ENCODE measurements around the gene FEZF1. TPM values are rescaled to one million over a fixed set of nuclear protein-coding genes. Genes with fewer than 3 reads are reported as not detected.

FEZF1 gene
- total and polyA plus RNA-seq, 10 donors: 0.04 TPM; not detected in 9

DNA sequence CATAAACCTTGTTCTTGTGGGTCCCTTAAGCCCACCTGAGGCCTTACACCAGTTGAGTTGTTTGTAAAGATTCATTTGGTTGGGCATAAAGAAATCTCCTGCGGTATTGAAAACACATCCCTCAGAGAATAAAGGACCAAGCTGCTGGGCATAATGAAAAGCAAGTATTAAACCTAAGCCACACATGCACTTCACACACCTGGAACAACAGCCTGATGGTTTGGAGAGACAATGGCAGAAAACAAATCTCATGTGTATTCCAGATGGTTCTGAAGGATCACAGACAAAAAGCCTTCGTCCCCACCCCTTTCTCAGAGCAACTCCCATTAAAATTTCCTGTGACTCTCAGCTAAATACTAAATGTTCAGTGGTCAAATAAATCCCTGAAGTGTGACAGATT is 44.2 kb downstream of the FEZF1 start:
- H3K27ac ChIP-seq: no peak overlapping the region
- intact Hi-C loops (cut with DNase I; ENCODE audit: low total_unique reads): no loop called here
- 25 to 49% (median 26%) methylated on average over 2 of the region's 2 CpGs for WGBS, 5 donors
- no peak for DNase-seq
- TF ChIP-seq, protein P1, sequence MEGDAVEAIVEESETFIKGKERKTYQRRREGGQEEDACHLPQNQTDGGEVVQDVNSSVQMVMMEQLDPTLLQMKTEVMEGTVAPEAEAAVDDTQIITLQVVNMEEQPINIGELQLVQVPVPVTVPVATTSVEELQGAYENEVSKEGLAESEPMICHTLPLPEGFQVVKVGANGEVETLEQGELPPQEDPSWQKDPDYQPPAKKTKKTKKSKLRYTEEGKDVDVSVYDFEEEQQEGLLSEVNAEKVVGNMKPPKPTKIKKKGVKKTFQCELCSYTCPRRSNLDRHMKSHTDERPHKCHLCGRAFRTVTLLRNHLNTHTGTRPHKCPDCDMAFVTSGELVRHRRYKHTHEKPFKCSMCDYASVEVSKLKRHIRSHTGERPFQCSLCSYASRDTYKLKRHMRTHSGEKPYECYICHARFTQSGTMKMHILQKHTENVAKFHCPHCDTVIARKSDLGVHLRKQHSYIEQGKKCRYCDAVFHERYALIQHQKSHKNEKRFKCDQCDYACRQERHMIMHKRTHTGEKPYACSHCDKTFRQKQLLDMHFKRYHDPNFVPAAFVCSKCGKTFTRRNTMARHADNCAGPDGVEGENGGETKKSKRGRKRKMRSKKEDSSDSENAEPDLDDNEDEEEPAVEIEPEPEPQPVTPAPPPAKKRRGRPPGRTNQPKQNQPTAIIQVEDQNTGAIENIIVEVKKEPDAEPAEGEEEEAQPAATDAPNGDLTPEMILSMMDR (IDR thresholded peaks at IDR 0.05 in 8 of 11, conservative IDR thresholded peaks at IDR 0.05 in 3 of 11): no peak
- H3K27me3 ChIP-seq (replicated peaks in 1 of 7): peaks cover 0 to 6% (median 0%) of the 10 kb centered on the region in 7 donors
- no peak overlapping the region for H3K4me3 ChIP-seq
- no peaks in the 10 kb centered on the region for H3K36me3 ChIP-seq
- H3K4me1 ChIP-seq: no peaks in the 10 kb centered on the region
- H3K9me3 ChIP-seq: no peaks in the 10 kb centered on the region

DNA sequence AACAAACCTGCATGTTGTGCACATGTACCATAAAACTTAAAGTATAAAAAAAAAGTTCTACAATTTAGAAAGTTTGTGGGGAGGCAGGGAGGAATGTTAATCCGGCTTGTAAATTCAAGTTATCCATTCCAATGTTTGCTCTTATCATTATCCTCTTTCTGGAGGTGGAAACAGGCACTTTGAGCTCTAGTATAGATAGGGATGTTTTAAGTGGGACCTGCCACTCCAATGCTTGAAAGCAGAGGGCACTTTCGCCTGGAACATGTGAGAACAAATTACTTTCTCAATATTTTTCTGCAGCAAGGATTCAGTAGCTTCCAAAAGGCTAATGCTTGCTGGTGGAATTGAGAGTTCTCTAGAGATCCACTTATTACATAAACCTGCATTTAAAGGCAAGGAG is 45.6 kb downstream of the FEZF1 start:
- Histone ChIP-seq H3K4me3 (no peak overlapping the region), H3K27me3 (replicated peaks in 1 of 7) (peaks cover 0 to 6% (median 0%) of the 10 kb centered on the region in 7 donors), H3K9me3 (no peaks in the 10 kb centered on the region), H3K27ac (no peak overlapping the region), H3K4me1 (no peaks in the 10 kb centered on the region), H3K36me3 (no peaks in the 10 kb centered on the region)
- no peak for DNase-seq
- intact Hi-C loops (cut with DNase I; ENCODE audit: low total_unique reads): no loop called here
- TF ChIP-seq, protein P1 (IDR thresholded peaks at IDR 0.05 in 8 of 11, conservative IDR thresholded peaks at IDR 0.05 in 3 of 11): no peak
- TF ChIP-seq POLR2A (IDR thresholded peaks at IDR 0.05) (no peak), POLR2AphosphoS5 (IDR thresholded peaks at IDR 0.05) (no peak)
- 63 to 82% (median 81%) methylated on average over 2 of the region's 2 CpGs for WGBS, 5 donors

- no peaks in the 10 kb centered on the region for H3K4me1 ChIP-seq
- WGBS, 5 donors: 59 to 73% (median 67%) methylated on average over 1 of the region's 1 CpG
Observed at GRCh38 chr7:122257056-122257455, 47.5 kb downstream of the FEZF1 start.

DNA sequence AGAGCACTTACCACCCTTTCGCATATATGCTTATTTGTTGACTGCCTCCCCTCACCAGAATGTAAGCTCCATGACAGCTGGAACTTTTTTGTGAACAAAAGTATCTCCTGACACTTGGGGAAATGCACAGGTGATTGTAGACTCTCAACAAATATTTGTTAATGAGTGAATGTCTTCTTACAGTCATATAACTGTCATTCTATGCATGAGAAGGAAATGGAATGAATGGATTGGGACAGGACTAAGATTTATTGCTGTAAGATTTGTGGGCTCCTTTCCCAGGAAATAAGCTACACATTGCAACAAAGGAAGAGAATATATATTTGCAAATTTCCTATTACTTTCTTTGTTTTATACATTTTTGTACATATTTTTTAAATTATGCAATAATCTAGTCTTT is 48.5 kb downstream of the FEZF1 start:
- H3K4me3 ChIP-seq: no peak overlapping the region
- H3K9me3 ChIP-seq: no peaks in the 10 kb centered on the region
- no peak for DNase-seq
- TF ChIP-seq POLR2A (IDR thresholded peaks at IDR 0.05) (no peak), POLR2AphosphoS5 (IDR thresholded peaks at IDR 0.05) (no peak)
- TF ChIP-seq, protein P1 (IDR thresholded peaks at IDR 0.05 in 8 of 11, conservative IDR thresholded peaks at IDR 0.05 in 3 of 11): no peak
- H3K36me3 ChIP-seq: no peaks in the 10 kb centered on the region
- WGBS, 5 donors: 53 to 90% (median 76%) methylated on average over 1 of the region's 1 CpG
- no peaks in the 10 kb centered on the region for H3K27me3 ChIP-seq (replicated peaks in 1 of 7)
- H3K4me1 ChIP-seq: no peaks in the 10 kb centered on the region
- no peak overlapping the region for H3K27ac ChIP-seq
- intact Hi-C loops (cut with DNase I; ENCODE audit: low total_unique reads): no loop called here

More at GRCh38 chr7:122257056-122257455, 47.5 kb downstream of the FEZF1 start:
- no peak overlapping the region for H3K27ac ChIP-seq
- intact Hi-C loops (cut with DNase I; ENCODE audit: low total_unique reads): no loop called here
- no peak for DNase-seq
- H3K27me3 ChIP-seq (replicated peaks in 1 of 7): peaks cover 0 to 6% (median 0%) of the 10 kb centered on the region in 7 donors
- H3K36me3 ChIP-seq: no peaks in the 10 kb centered on the region
- no peak overlapping the region for H3K4me3 ChIP-seq
- TF ChIP-seq, protein P1 (IDR thresholded peaks at IDR 0.05 in 8 of 11, conservative IDR thresholded peaks at IDR 0.05 in 3 of 11): no peak
- no peak for TF ChIP-seq POLR2A (IDR thresholded peaks at IDR 0.05)
- TF ChIP-seq POLR2AphosphoS5 (IDR thresholded peaks at IDR 0.05): no peak
- no peaks in the 10 kb centered on the region for H3K9me3 ChIP-seq
